DMS53 treated with DMSO at 0.1 percent for 48 hours (cell line): ENCODE measurements around the gene BLID.

Experiments used
- DNase-seq: peaks from one replicate; lab custom pipeline; 2025; ENCODE audit not compliant: unreplicated experiment; lab: John Stamatoyannopoulos, UW

BLID gene

GRCh38 chr11:122085264-122085663 is 30.8 kb downstream of the BLID start:
- no peak for DNase-seq

- no peak for DNase-seq
Observed at GRCh38 chr11:122082205-122082604, 33.8 kb downstream of the BLID start.

GRCh38 chr11:122081073-122081472 is 34.9 kb downstream of the BLID start:
- no peak for DNase-seq

GRCh38 chr11:122077459-122077858 is 38.6 kb downstream of the BLID start:
- no peak for DNase-seq

- DNase-seq = no peak
Observed at GRCh38 chr11:122076512-122077120, 39.4 kb downstream of the BLID start.

- no peak for DNase-seq
Observed at GRCh38 chr11:122075016-122075415, 41.0 kb downstream of the BLID start.

GRCh38 chr11:122074022-122074421 is 42.0 kb downstream of the BLID start:
- DNase-seq = no peak

- no peak for DNase-seq
Observed at GRCh38 chr11:122071709-122072202, 44.3 kb downstream of the BLID start.

- peak; percentile 53 for DNase-seq
Observed at GRCh38 chr11:122069707-122070360, 46.2 kb downstream of the BLID start.

- DNase-seq = no peak
Observed at GRCh38 chr11:122068837-122069236, 47.2 kb downstream of the BLID start.

- DNase-seq = no peak
Observed at GRCh38 chr11:122068141-122068540, 47.9 kb downstream of the BLID start.
